ENCODE measurements around the gene REPS2. TPM values are rescaled to one million over a fixed set of nuclear protein-coding genes. Genes with fewer than 3 reads are reported as not detected.
A peak's percentile ranks its signal among the peaks of the same experiment; 100 is the strongest.

The REPS2 gene
- total and polyA plus RNA-seq, 2 experiments from 2014 or later: 1.2 to 4.4 TPM

DNA sequence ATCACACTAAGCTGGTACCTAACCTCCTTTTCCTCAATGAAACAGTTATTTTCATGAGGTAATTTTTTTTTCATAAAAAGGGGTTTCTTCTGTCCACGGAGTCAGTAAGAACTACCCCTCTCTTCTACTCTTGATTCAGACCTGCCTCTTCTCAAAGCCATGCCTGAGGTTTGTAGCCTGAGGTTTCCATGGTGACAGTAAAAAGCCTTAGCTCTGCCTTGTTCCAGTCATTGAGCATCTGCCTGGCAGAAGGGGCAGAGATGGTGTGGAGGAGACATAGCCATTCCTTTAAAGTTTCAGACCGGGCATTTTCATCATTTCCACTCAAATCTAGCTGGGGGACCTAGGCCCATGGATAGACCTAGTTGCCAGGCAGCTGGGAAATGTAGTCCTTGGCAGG lies 135.5 kb downstream of the REPS2 start (continued):
- no peak for TF ChIP-seq STAT1 (IDR thresholded peaks at IDR 0.05; ENCODE audit: unreplicated experiment)
- TF ChIP-seq NANOG (IDR thresholded peaks at IDR 0.05; ENCODE audit: borderline replicate concordance): no peak
- no peak for TF ChIP-seq ZNF114 (CRISPR knock-in tag; IDR thresholded peaks at IDR 0.05)
- TF ChIP-seq JUNB (IDR thresholded peaks at IDR 0.05; ENCODE audit: unreplicated experiment): no peak
- TF ChIP-seq POLR2AphosphoS5 (IDR thresholded peaks at IDR 0.05; ENCODE audit: low read depth): no peak
- TF ChIP-seq CREB1 (CRISPR knock-in tag; IDR thresholded peaks at IDR 0.05; ENCODE audit: low read depth): no peak
- TF ChIP-seq, protein P1, sequence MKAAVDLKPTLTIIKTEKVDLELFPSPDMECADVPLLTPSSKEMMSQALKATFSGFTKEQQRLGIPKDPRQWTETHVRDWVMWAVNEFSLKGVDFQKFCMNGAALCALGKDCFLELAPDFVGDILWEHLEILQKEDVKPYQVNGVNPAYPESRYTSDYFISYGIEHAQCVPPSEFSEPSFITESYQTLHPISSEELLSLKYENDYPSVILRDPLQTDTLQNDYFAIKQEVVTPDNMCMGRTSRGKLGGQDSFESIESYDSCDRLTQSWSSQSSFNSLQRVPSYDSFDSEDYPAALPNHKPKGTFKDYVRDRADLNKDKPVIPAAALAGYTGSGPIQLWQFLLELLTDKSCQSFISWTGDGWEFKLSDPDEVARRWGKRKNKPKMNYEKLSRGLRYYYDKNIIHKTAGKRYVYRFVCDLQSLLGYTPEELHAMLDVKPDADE (IDR thresholded peaks at IDR 0.05): no peak
- no peak for TF ChIP-seq ZNF331 (CRISPR knock-in tag; IDR thresholded peaks at IDR 0.05; ENCODE audit: low read depth)

DNA sequence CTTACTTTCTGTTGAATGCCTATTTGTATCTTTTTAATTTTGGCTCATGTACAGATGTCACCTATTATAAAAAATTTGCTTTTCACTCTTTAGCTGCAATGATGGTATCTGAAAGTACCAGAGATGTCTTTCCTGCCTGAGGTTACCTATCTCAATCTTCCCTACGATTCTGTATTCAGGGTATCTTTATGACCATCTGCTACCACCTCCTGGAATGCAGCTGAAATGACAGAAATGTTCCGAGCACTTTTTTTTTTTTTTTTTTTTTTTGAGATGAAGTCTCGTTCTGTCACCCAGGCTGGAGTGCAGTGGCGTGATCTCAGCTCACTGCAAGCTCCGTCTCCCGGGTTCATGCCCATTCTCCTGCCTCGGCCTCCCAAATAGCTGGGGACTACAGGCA lies 136.4 kb downstream of the REPS2 start:
- Histone ChIP-seq H3K4me3 (no peak overlapping the region), H3F3A (replicated peaks; ENCODE audit: low read depth) (no peaks in the 10 kb centered on the region), H4K20me1 (replicated peaks; ENCODE audit: insufficient read depth) (no peaks in the 10 kb centered on the region), H3K27me3 (ENCODE audit: insufficient read depth) (no peaks in the 10 kb centered on the region), H3K4me2 (no peak overlapping the region), H3K27ac (ENCODE audit: low read depth) (no peak overlapping the region), H3K9me2 (ENCODE audit: insufficient read depth) (no peaks in the 10 kb centered on the region), H3K36me3 (ENCODE audit: insufficient read depth) (no peaks in the 10 kb centered on the region), H2AFZ (no peak overlapping the region), H3K79me2 (replicated peaks; ENCODE audit: insufficient read depth) (no peaks in the 10 kb centered on the region), H3K4me1 (ENCODE audit: insufficient read depth) (no peaks in the 10 kb centered on the region)
- no peak for TF ChIP-seq CREB1 (CRISPR knock-in tag; IDR thresholded peaks at IDR 0.05; ENCODE audit: low read depth)
- TF ChIP-seq, protein P2, sequence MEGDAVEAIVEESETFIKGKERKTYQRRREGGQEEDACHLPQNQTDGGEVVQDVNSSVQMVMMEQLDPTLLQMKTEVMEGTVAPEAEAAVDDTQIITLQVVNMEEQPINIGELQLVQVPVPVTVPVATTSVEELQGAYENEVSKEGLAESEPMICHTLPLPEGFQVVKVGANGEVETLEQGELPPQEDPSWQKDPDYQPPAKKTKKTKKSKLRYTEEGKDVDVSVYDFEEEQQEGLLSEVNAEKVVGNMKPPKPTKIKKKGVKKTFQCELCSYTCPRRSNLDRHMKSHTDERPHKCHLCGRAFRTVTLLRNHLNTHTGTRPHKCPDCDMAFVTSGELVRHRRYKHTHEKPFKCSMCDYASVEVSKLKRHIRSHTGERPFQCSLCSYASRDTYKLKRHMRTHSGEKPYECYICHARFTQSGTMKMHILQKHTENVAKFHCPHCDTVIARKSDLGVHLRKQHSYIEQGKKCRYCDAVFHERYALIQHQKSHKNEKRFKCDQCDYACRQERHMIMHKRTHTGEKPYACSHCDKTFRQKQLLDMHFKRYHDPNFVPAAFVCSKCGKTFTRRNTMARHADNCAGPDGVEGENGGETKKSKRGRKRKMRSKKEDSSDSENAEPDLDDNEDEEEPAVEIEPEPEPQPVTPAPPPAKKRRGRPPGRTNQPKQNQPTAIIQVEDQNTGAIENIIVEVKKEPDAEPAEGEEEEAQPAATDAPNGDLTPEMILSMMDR (conservative IDR thresholded peaks at IDR 0.05; ENCODE audit: low read depth in 2 of 2): peak; percentile 32 to 49
- Mint-ChIP-seq H3K9me3 (no peaks in the 10 kb centered on the region), H3K27me3 (ENCODE audit: insufficient read depth, low read depth, poor library complexity) (peaks cover 2% of the 10 kb centered on the region), H3K4me3 (no peak overlapping the region), H3K4me1 (no peaks in the 10 kb centered on the region), H3K36me3 (ENCODE audit: low read depth) (no peaks in the 10 kb centered on the region), H3K27ac (no peak overlapping the region)
- DNase-seq (ENCODE audit: low spot score) (peak; percentile 43), ATAC-seq (peak; percentile 45; the same call in 2 of the 3 replicates)

DNA sequence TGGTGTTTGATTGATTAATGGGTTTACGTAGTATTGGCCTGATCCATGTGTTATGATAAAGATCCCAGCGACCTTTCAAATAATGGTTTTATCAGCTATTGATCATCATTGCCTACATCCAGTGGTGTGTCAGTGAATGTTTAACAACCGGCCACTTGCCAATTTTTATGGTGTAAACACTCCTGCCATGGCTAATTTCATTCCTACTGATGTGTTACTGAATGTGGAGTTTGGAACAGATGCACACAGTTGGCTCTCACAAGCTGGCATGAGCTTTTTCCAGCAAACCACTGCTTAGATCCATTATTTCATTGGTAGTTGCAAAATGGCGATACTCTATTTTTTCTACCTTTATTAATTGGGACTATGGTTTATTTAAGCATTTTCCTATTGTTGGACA lies 139.9 kb downstream of the REPS2 start:
- Histone ChIP-seq H3F3A (replicated peaks; ENCODE audit: low read depth) (no peaks in the 10 kb centered on the region), H3K9me2 (ENCODE audit: insufficient read depth) (no peaks in the 10 kb centered on the region), H3K4me3 (no peak overlapping the region), H2AFZ (no peak overlapping the region), H3K4me1 (ENCODE audit: insufficient read depth) (no peaks in the 10 kb centered on the region), H3K27me3 (ENCODE audit: insufficient read depth) (no peaks in the 10 kb centered on the region), H4K20me1 (replicated peaks; ENCODE audit: insufficient read depth) (no peaks in the 10 kb centered on the region), H3K4me2 (no peak overlapping the region), H3K36me3 (ENCODE audit: insufficient read depth) (no peaks in the 10 kb centered on the region), H3K27ac (ENCODE audit: low read depth) (no peak overlapping the region), H3K79me2 (replicated peaks; ENCODE audit: insufficient read depth) (no peaks in the 10 kb centered on the region)
- Mint-ChIP-seq H3K9me3 (peaks cover 2% of the 10 kb centered on the region; the same call in 1 of the 3 replicates), H3K4me1 (no peaks in the 10 kb centered on the region), H3K27me3 (ENCODE audit: insufficient read depth, low read depth, poor library complexity) (peaks cover 4% of the 10 kb centered on the region), H3K27ac (no peak overlapping the region), H3K4me3 (no peak overlapping the region), H3K36me3 (ENCODE audit: low read depth) (peaks cover 3% of the 10 kb centered on the region; the same call in 1 of the 3 replicates)
- DNase-seq (ENCODE audit: low spot score) (no peak), ATAC-seq (no peak)
- TF ChIP-seq EZH2 (IDR thresholded peaks at IDR 0.05; ENCODE audit: low read depth, unreplicated experiment): no peak
- TF ChIP-seq EZH2phosphoT487 (IDR thresholded peaks at IDR 0.05; ENCODE audit: unreplicated experiment): no peak
- TF ChIP-seq NANOG (IDR thresholded peaks at IDR 0.05; ENCODE audit: borderline replicate concordance): no peak
- no peak for TF ChIP-seq ZNF114 (CRISPR knock-in tag; IDR thresholded peaks at IDR 0.05)
- TF ChIP-seq, protein P1 (IDR thresholded peaks at IDR 0.05): no peak
- TF ChIP-seq CREB1 (CRISPR knock-in tag; IDR thresholded peaks at IDR 0.05; ENCODE audit: low read depth): no peak

Data from GM23338 (cell line).